Measurements from ENCODE around the gene INCA1.
A peak's percentile ranks its signal among the peaks of the same experiment; 100 is the strongest.

Gene INCA1

GRCh38 chr17:4999430-5000093 lies 2.2 kb upstream of the INCA1 start:
- CTCF ChIA-PET, result interaction anchor here (1.0 to 1.7 kb wide), 3 partner anchors 10 to 12 kb away, joined by 3 to 4 read pairs (median 4); partner anchors contain the start of gene CAMTA2
- TF ChIP-seq CTCF (IDR thresholded peaks at IDR 0.05; ENCODE audit: control extremely low read depth, extremely low read depth, low read depth, missing control alignments), result no peak
- DNase-seq (ENCODE audit: extremely low spot score), result peak; percentile 42
- POLR2A ChIA-PET, result interaction anchor here (0.6 to 0.8 kb wide), 2 partner anchors 12 to 17 kb away, joined by 3 to 7 read pairs; no protein-coding TSS in a partner anchor

GRCh38 chr17:4998732-4999429 lies 1.6 kb upstream of the INCA1 start:
- no peak for TF ChIP-seq CTCF (IDR thresholded peaks at IDR 0.05; ENCODE audit: control extremely low read depth, extremely low read depth, low read depth, missing control alignments)
- ChIA-PET POLR2A (no interaction called here), CTCF (interaction anchor here (0.8 to 2.6 kb wide), 3 partner anchors 10 to 32 kb away, joined by 3 to 17 read pairs (median 4); partner anchors contain the start of gene CAMTA2)
- DNase-seq (ENCODE audit: extremely low spot score), result peak; percentile 68

- TF ChIP-seq CTCF (IDR thresholded peaks at IDR 0.05; ENCODE audit: control extremely low read depth, extremely low read depth, low read depth, missing control alignments), result no peak
- peak; percentile 35 for DNase-seq (ENCODE audit: extremely low spot score)
- ChIA-PET CTCF (interaction anchor here (0.8 to 2.6 kb wide), 8 partner anchors 10 to 52 kb away, joined by 3 to 17 read pairs (median 3); partner anchors contain the start of gene CAMTA2), POLR2A (interaction anchor here (1.1 kb wide), 1 partner anchor 11 kb away, joined by 3 read pairs; the partner anchor contains the start of gene CAMTA2)
Observed at GRCh38 chr17:4998027-4998731, 857 bp upstream of the INCA1 start.

GRCh38 chr17:4994081-4994595 lies 3.2 kb downstream of the INCA1 start:
- no peak for DNase-seq (ENCODE audit: extremely low spot score)
- ChIA-PET CTCF (interaction anchor here (1.4 kb wide), 1 partner anchor 23 kb away, joined by 3 read pairs; no protein-coding TSS in a partner anchor), POLR2A (no interaction called here)
- TF ChIP-seq CTCF (IDR thresholded peaks at IDR 0.05; ENCODE audit: control extremely low read depth, extremely low read depth, low read depth, missing control alignments), result no peak

- DNase-seq (ENCODE audit: extremely low spot score), result no peak
- no peak for TF ChIP-seq CTCF (IDR thresholded peaks at IDR 0.05; ENCODE audit: control extremely low read depth, extremely low read depth, low read depth, missing control alignments)
- POLR2A ChIA-PET, result interaction anchor here (0.6 to 0.9 kb wide), 2 partner anchors 10 to 12 kb away, joined by 3 read pairs; partner anchors contain the start of genes INCA1 and KIF1C
- CTCF ChIA-PET, result interaction anchor here (0.6 to 4.6 kb wide), 16 partner anchors 8 to 79 kb away, joined by 3 to 22 read pairs (median 6); partner anchors contain the start of genes ENO3, INCA1, KIF1C and SPAG7
Observed at GRCh38 chr17:4987767-4988567, 9.4 kb downstream of the INCA1 start.
